HL-60 (cell line): ENCODE results near the gene TET2.

ENCODE experiments used
- GABPA ChIP-seq: IDR thresholded peaks from 2 replicates; pipeline ENCODE4 v1.6.1; 2012; ENCODE audit warnings: low read depth
- POLR2AphosphoS5 ChIP-seq: IDR thresholded peaks from 2 replicates; pipeline ENCODE4 v1.6.1; 2012; ENCODE audit warnings: low read depth
- SPI1 ChIP-seq: IDR thresholded peaks from 2 replicates; pipeline ENCODE4 v1.6.1; 2012; ENCODE audit warnings: low read depth, mild to moderate bottlenecking, borderline replicate concordance
- TF ChIP-seq, protein P1 (sequence below): IDR thresholded peaks from one replicate; pipeline ENCODE4 v1.5.1; 2011; ENCODE audit warnings: low read length, control low read depth, inconsistent platforms; ENCODE audit not compliant: insufficient read depth
- TF ChIP-seq, protein P2 (sequence below): IDR thresholded peaks from 2 replicates; pipeline ENCODE4 v1.6.1; 2012; ENCODE audit warnings: low read depth; ENCODE audit not compliant: insufficient replicate concordance

DNA sequence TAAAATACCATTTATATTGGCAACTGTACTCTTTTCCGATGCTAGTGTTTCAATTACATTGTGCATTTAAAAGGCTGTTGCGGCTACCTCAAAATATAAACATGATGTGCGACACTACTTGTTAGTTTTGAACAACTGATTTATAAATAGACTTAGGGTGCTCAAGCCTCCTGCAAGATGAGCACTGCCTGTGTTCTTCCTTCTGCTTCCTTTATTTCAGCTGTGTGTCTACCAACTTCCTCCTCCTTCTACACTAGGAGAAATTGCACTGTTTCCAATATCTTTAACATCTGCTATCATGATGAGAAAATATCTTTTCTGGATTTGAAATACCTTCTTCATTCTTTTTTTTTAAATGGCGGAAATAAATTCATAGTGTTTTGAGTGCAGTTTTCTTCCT, 24.0 kb downstream of the TET2 start:
- TF ChIP-seq POLR2AphosphoS5 (no peak), GABPA (no peak), SPI1 (no peak; the same call in 1 of the 2 replicates)
- TF ChIP-seq, protein P1, sequence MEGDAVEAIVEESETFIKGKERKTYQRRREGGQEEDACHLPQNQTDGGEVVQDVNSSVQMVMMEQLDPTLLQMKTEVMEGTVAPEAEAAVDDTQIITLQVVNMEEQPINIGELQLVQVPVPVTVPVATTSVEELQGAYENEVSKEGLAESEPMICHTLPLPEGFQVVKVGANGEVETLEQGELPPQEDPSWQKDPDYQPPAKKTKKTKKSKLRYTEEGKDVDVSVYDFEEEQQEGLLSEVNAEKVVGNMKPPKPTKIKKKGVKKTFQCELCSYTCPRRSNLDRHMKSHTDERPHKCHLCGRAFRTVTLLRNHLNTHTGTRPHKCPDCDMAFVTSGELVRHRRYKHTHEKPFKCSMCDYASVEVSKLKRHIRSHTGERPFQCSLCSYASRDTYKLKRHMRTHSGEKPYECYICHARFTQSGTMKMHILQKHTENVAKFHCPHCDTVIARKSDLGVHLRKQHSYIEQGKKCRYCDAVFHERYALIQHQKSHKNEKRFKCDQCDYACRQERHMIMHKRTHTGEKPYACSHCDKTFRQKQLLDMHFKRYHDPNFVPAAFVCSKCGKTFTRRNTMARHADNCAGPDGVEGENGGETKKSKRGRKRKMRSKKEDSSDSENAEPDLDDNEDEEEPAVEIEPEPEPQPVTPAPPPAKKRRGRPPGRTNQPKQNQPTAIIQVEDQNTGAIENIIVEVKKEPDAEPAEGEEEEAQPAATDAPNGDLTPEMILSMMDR: no peak
- TF ChIP-seq, protein P2, sequence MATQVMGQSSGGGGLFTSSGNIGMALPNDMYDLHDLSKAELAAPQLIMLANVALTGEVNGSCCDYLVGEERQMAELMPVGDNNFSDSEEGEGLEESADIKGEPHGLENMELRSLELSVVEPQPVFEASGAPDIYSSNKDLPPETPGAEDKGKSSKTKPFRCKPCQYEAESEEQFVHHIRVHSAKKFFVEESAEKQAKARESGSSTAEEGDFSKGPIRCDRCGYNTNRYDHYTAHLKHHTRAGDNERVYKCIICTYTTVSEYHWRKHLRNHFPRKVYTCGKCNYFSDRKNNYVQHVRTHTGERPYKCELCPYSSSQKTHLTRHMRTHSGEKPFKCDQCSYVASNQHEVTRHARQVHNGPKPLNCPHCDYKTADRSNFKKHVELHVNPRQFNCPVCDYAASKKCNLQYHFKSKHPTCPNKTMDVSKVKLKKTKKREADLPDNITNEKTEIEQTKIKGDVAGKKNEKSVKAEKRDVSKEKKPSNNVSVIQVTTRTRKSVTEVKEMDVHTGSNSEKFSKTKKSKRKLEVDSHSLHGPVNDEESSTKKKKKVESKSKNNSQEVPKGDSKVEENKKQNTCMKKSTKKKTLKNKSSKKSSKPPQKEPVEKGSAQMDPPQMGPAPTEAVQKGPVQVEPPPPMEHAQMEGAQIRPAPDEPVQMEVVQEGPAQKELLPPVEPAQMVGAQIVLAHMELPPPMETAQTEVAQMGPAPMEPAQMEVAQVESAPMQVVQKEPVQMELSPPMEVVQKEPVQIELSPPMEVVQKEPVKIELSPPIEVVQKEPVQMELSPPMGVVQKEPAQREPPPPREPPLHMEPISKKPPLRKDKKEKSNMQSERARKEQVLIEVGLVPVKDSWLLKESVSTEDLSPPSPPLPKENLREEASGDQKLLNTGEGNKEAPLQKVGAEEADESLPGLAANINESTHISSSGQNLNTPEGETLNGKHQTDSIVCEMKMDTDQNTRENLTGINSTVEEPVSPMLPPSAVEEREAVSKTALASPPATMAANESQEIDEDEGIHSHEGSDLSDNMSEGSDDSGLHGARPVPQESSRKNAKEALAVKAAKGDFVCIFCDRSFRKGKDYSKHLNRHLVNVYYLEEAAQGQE: no peak
